NCI-H1694 treated with DMSO at 0.1 percent for 48 hours (cell line): ENCODE measurements around the gene CD8A.
"Not testable (repeated sequence)": the region's sequence is repeated elsewhere in the genome, so short reads cannot be mapped to it uniquely, and the experiment has no call there.

Experiments
- DNase-seq: peaks from one replicate; lab custom pipeline; 2025; lab: John Stamatoyannopoulos, UW

CD8A gene

DNA sequence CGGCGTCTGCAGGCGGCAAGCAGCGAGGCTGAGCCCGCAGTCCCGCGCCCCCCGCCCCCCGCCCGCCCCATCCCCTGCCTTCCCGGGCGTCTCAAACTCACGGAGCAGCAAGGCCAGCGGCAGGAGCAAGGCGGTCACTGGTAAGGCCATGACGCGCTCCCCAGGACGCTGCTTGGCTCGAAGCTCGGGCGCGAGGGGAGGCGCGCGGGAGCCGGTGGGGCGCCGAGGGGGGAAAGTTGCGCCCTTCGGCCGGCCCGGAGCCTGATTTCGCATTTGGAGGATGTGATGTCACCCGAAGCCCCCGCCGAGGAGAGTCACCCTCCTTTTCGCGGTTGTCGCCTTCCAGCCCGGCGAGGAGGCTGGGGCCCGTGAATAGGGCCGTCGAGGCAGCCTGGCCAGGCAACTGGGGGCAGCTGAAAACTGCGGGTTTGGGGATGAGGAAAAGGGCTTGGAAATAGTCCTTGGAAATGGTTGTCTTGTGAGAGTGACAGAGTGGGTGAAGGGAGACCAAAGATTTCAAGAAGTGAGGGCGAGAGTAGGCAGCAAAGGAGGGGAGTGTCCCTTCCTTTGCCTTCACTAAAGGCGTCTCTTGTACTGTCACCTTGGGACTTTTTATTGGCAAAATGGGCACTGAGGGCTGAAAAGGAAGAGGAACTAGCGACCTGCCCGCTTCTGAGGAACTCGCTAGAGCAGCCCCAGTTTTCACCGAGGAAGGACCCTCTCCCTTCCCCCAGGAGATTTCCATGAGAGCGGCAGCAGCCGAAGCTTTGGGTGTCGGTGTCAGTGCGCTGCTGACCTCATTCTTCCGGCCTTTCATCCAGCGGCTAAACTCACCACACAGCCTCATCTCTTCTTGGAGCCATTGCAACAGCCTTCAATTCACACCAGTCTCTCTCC is at the start of gene CD8A:
CD8A (minus strand) TSS at position 238 of the 897 bp plus-strand sequence; CDS start at position 150, 88 bp downstream.
- DNase-seq = no peak

- not testable (repeated sequence) for DNase-seq
These were observed 49.3 kb upstream of the CD8A start for GRCh38 chr2:86839871-86840548.

- not testable (repeated sequence) for DNase-seq
These were observed 48.7 kb upstream of the CD8A start for GRCh38 chr2:86839455-86839854.

DNA sequence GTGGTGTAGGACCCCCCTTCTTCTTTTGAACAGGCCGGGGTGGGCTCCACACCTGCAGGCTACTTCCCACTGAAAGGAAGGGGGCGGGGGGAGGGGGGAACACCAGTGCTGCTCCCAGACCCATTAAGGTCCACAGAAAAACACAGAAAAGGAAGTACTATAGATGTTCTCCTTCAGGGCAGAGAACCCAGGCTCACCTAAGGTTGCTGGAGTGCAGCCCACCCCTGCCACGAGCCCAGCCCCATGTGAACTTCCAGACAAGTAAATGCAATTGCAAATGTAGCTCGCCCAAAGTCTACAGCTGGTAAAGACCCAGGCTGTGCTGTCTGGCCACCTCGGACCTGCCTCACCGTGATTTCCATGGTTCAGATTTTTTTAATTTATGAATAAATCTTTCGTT is 47.0 kb upstream of the CD8A start:
- DNase-seq = not testable (repeated sequence)

DNA sequence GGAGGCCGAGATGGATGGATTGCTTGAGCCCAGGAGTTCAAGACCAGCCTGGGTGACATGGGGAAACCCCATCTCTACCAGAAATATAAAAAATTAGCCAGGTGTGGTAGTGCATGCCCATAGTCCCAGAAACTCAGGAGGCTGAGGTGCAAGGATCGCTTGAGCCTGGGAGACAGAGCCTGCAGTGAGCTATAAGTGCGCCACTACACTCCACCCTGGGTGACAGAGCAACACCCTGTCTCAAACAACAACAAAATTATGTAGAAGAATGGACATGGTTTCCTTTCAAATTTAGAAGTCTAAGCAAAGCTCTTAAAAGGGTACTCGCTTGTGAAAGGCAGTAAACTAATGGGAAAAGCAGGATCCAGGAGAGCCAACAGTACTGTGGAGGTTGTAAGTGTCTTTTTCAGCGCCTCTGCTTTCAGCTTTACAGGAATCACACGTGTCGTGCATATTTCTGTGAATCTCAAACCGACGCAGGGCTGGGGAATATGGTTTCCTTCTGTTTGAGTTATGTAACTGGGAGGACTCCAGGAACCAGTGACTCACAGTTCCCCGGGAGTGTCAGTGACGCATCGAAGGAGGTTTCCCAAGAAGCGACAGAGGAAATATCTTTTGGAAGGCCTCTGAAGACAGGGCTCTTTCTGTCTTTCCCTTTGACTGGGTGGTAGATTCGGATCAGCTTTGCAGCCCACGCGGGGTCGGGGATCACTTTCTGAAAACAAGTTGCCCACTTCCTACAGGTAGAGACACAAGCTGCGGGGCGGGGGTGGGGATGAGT is 46.4 kb upstream of the CD8A start:
- DNase-seq = not testable (repeated sequence)

DNA sequence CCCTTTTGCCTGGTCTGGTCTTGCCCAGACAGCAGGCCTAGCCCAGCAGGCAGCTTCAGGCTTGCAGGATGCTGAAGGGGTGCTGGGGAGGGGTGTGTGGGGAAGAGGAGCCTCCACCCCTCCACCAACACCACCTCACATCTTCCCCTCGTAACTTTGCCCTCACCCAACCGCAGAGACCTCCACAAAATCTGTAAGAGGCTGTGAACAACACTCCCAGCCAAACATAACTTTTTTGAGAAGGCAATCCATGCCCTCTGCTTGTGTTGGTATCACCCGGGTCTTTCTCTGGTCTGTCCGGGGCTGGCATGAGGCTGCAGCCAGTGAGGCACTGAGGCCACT is 44.8 kb upstream of the CD8A start:
- DNase-seq = not testable (repeated sequence)

GRCh38 chr2:86833315-86833714 is 42.6 kb upstream of the CD8A start:
- DNase-seq = no peak

DNA sequence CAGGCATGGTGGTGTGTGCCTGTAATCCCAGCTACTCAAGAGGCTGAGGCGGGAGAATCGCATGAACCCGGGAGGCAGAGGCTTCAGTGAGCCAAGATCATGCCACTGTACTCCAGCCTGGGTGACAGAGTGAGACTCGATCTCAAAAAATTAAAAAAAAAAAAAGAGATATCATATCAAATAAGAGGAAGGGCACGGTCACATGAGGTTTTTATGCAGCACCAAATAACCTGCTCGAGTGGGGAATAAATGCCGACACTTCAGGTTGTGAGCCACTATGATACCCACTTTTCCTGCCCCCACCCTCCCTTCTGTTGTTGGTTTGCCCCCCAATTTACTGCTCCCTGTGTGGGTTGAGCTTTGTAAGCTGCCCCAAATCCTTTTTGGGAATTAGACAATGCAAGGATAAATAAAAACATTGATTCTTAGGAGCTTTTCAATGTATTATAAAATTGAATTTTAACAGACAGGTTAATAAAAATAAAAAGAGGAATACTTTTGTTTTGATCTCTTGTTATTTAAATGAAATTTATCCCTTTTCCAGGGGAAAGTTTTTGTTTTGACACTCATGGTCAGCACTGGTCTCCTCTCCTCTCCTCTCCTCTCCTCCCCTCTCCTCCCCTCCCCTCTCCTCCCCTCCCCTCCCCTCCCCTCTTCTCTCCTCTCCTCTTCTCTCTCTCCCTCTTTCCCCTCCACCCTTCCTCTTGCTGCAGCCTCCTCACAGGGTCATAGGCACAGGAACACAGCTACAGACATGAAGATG is 41.8 kb upstream of the CD8A start:
- no peak for DNase-seq

GRCh38 chr2:86831537-86831936 is 40.8 kb upstream of the CD8A start:
- no peak for DNase-seq

DNA sequence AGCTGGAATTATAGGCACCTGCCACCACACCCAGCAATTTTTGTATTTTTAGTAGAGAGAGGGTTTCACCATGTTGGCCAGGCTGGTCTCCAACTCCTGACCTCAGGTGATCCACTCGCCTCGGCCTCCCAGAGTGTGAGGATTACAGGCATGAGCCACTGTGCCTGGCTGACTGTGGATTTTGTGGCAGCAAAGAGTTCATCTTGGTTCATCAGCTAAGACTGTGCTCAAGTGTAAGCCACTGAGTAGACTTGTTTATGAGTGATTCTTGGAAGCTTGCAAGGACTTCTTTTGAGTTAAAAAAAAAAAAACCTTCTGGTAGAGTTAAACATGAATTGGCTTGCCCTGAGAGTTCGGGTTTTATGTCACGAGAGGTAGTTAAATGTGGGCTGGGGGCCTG is 36.2 kb upstream of the CD8A start:
- no peak for DNase-seq

- no peak for DNase-seq
These were observed 35.1 kb upstream of the CD8A start for GRCh38 chr2:86825693-86826381.

DNA sequence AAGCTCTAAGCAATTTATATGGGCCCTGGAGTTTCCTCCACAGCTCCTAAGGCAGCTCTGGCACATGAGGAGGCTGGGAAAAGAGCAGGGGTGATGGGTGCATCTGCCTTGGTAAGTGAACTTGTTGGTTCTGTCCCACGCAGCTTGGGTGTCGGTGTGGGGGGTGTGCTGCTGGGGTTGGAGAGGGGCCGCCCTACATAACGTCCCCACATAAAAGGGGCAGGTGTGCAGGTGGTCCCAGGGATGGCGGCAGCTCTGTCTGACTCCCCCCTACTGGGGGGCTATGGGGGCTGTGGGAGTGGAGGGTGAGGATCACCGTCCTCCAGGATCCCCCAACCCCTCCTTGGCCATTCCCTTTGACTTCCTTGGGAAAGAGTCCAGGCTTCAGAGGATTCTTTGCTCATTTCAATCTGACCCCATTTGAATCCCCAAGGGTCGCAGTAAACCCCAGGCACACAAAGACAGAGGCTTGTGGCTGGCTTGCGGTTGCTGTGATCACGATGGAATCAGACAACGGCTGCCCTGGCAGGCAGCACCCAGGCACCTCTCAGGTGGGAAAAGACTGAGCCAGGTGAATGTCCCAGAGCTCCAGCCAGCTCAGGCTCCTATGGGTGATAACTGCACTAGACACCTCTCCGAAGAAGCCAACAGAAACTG is 34.5 kb upstream of the CD8A start:
- DNase-seq = no peak

DNA sequence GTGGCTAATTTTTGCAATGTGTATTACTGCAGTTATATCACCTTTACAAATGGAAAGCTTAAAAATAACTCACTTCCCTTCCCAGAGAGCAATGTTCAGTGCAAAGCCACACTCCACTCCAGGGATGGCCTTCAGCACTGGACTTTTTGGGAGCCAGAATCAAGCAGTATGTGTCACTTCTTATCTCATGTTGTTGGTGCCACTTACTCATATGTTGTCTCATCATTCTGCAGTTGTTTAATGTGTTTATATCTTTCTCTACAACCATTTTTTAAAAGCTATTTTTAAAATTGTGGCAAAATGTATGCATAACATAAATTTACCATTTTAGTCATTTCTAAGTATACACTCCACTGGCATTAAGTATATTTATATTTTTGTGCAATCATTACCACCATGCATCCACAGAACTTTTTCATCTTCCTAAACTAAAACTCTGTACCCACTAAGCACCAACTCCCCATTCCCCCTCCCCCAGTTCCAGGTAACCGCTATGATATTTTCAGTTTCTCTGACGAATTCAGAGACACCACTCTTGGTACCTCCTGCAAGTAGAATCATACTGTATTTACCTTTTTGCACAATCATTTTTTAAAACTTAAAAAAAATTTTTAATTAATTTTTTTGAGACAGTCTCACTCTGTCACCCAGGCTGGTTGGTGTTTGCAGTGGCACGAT is 32.1 kb upstream of the CD8A start:
- DNase-seq = no peak

- no peak for DNase-seq
These were observed 31.1 kb upstream of the CD8A start for GRCh38 chr2:86821842-86822241.

DNA sequence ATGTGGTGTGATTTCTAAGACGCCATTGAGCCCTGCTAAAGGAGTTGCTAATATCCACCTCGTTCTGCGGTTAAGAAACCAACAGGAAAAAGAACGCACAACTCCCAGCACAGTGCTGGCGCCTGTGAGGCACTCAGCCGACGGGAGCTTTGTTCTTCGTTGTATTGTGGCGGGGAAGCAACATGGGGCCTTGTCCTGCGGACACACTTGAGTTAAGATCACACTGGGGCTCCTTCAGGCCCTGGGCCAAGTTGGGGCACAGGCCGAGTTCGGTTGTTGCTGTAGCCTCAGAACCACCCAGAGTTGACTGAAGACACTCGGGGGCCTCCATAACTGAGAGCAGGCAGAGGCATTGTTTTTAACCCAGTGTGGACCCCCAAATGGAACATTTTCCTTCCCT is 30.6 kb upstream of the CD8A start:
- no peak for DNase-seq

GRCh38 chr2:86818957-86819356 is 28.2 kb upstream of the CD8A start:
- DNase-seq = no peak

DNA sequence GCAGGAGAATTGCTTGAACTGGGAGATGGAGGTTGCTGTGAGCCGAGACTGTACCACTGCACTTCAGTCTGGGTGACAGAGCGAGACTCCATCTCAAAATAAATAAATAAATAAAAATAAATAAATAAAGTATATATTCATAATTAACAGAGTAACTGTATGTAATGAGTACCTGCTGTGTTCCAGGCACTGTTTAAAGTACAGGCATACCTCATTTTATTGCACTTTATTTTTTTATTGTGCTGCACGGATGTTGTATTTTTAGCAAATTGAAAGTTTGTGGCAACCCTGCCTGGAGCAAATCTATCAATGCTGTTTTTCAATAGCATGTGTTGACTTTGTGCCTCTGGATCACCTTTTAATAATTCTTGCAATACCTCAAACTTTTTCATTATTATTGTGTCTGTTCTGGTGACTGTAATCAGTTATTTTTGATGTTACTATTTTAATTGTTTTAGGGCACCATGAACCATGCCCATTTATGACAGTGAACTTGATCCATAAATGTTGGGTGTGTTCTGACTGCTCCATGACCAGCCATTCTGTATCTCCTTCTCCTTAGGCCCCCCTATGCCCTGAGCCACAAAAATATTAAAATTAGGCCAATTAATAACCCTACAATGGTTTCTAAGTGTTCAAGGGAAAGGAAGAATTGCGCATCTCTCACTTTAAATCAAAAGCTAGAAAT is 27.5 kb upstream of the CD8A start:
- no peak for DNase-seq

DNA sequence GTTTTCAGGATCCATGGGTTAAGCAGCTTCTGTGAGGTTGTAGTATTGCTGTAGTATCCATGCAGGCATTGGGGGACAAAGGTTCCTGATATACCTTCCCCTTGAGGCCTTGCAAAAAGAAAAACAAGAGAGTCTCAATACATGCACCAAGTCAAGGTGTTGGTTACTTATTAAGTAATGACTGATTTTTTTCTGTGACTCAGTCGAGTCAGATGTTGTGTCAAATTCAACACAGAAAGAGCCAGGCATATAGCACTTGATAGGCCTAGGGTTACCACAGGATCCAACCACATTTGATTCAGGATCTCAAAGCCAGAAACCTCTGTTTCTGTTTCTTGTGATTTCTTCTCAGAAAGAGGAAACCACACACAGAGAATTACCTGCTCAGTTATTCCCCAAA is 24.9 kb upstream of the CD8A start:
- DNase-seq = no peak

DNA sequence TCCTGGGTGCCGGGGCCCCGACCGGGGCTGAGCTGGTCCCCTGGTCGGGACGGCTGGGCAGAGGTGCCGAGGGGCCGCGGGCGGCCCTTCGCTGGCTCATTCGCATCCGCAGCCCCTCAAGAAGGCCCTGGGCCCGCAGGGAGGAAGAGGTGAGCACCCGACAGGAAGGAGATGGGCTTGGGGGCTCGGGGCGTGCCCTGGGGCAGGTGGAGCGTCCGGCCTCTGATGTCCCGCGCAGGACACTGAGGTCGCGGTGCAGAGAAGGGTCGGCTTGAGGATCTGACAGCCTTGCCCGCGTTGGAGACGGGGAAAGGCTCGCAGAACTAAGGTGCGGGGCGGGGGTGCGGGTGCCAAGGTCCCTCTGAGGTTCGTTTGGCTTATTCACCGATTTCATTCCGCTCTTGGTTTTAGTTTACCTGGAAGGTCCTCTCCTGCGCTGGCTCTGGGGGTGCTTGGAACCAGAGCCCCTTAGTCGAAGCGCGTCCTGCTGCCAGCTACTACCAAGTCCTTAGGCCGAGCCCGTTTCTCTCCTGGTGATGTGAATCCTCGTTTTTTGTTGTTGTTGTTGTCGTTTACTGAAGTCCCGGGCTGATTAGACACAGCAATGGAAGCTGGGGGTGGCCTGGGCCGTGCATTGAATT is 18.9 kb upstream of the CD8A start:
- no peak for DNase-seq
